HEK293 (cell line): ENCODE data around the gene CD55.

Source experiments
- CTCF ChIA-PET: fragments of 350-600 bp; formaldehyde crosslinking; extraction: SDS; loops from one replicate; lab custom pipeline; 2021; ENCODE audit warnings: antibody characterized with exemption; lab: Yijun Ruan, JAX
- POLR2A ChIA-PET: fragments of 300-600 bp; formaldehyde crosslinking; extraction: SDS; loops from one replicate; lab custom pipeline; 2020; ENCODE audit warnings: antibody characterized with exemption, inconsistent platforms; lab: Yijun Ruan, JAX
- H3K27ac ChIP-seq: fragments of 200-500 bp; sonication (Bioruptor generic); 2 replicates; pipeline ENCODE4 v1.5.1; 2014; ENCODE audit warnings: low read depth, low read length, control low read depth, inconsistent platforms; ENCODE audit errors: extremely low read depth
- H3K36me3 ChIP-seq, 2 experiments: fragments of 200-500 bp in 1 of 2; sonication (Bioruptor generic) in 1 of 2; 1 replicate in 1 of 2; 2 replicates in 1 of 2; pipeline ENCODE4 v1.5.1; 2014 to 2017; ENCODE audit warnings: inconsistent platforms in 2 of 2, low read length in 2 of 2; ENCODE audit not compliant: control insufficient read depth in 2 of 2, insufficient read depth in 1 of 2
- H3K4me1 ChIP-seq: fragments of 200-500 bp; sonication (Bioruptor generic); 2 replicates; pipeline ENCODE4 v1.5.1; 2014; ENCODE audit warnings: mild to moderate bottlenecking, low read length, inconsistent platforms; ENCODE audit not compliant: control insufficient read depth, insufficient read depth
- H3K4me3 ChIP-seq: 2 replicates; pipeline ENCODE4 v1.5.1; 2011; ENCODE audit warnings: low read depth, mild to moderate bottlenecking, control low read depth, low read length, moderate library complexity
- H3K9me3 ChIP-seq: fragments of 200-500 bp; sonication (Bioruptor generic); 2 replicates; pipeline ENCODE4 v1.5.1; 2014; ENCODE audit warnings: low read depth, low read length, inconsistent platforms; ENCODE audit not compliant: control insufficient read depth, insufficient read depth
- CTCF ChIP-seq: fragments of 450-650 bp; formaldehyde crosslinking; IDR thresholded peaks from 2 replicates; pipeline ENCODE4 v1.5.1; 2016; ENCODE audit warnings: missing biosample characterization, missing genetic modification characterization
- HOXC10 ChIP-seq: sonication (generic); formaldehyde crosslinking; IDR thresholded peaks from 2 replicates; pipeline ENCODE4 v1.8.1; 2023; ENCODE audit warnings: mild to moderate bottlenecking, missing genetic modification reagents
- OSR2 ChIP-seq: fragments of 450-650 bp; formaldehyde crosslinking; IDR thresholded peaks from 2 replicates; pipeline ENCODE4 v1.5.1; 2016; ENCODE audit warnings: missing biosample characterization, missing genetic modification characterization
- PATZ1 ChIP-seq: fragments of 450-650 bp; formaldehyde crosslinking; IDR thresholded peaks from 2 replicates; pipeline ENCODE4 v1.5.1; 2016; ENCODE audit warnings: missing biosample characterization, missing genetic modification characterization
- PRDM1 ChIP-seq: fragments of 450-650 bp; formaldehyde crosslinking; IDR thresholded peaks from 2 replicates; pipeline ENCODE4; 2016; ENCODE audit warnings: missing biosample characterization, missing genetic modification characterization
- SCRT1 ChIP-seq: fragments of 450-650 bp; formaldehyde crosslinking; IDR thresholded peaks from 2 replicates; pipeline ENCODE4 v1.5.1; 2016; ENCODE audit warnings: missing biosample characterization, missing genetic modification characterization, borderline replicate concordance
- SCRT2 ChIP-seq: fragments of 450-650 bp; formaldehyde crosslinking; IDR thresholded peaks from 2 replicates; pipeline ENCODE4 v1.5.1; 2016; ENCODE audit warnings: missing biosample characterization, missing genetic modification characterization
- SETDB1 ChIP-seq: IDR thresholded peaks from one replicate; pipeline ENCODE4 v1.6.1; 2017; ENCODE audit warnings: mild to moderate bottlenecking, low read length, moderate library complexity, mixed read lengths; ENCODE audit not compliant: insufficient read length
- TRIM28 ChIP-seq: IDR thresholded peaks from 2 replicates; pipeline ENCODE4 v1.6.1; 2011; ENCODE audit warnings: low read length, control low read depth, borderline replicate concordance
- ZBTB20 ChIP-seq: fragments of 450-650 bp; formaldehyde crosslinking; IDR thresholded peaks from 2 replicates; pipeline ENCODE4 v1.5.1; 2016; ENCODE audit warnings: missing biosample characterization, missing genetic modification characterization
- ZBTB44 ChIP-seq: fragments of 450-650 bp; IDR thresholded peaks from 2 replicates; pipeline ENCODE4 v1.5.1; 2018; ENCODE audit warnings: missing biosample characterization, mild to moderate bottlenecking, missing genetic modification characterization
- ZNF169 ChIP-seq: fragments of 450-650 bp; formaldehyde crosslinking; IDR thresholded peaks from 2 replicates; pipeline ENCODE4 v1.5.1; 2016; ENCODE audit warnings: missing biosample characterization, missing genetic modification characterization
- ZNF18 ChIP-seq: fragments of 450-650 bp; formaldehyde crosslinking; IDR thresholded peaks from 2 replicates; pipeline ENCODE4 v1.5.1; 2016; ENCODE audit warnings: missing biosample characterization, missing genetic modification characterization
- ZNF221 ChIP-seq: fragments of 450-650 bp; formaldehyde crosslinking; IDR thresholded peaks from 2 replicates; pipeline ENCODE4 v1.5.1; 2017; ENCODE audit warnings: missing biosample characterization, missing genetic modification characterization, borderline replicate concordance
- ZNF248 ChIP-seq: fragments of 450-650 bp; formaldehyde crosslinking; IDR thresholded peaks from 2 replicates; pipeline ENCODE4 v1.5.1; 2017; ENCODE audit warnings: missing biosample characterization, missing genetic modification characterization
- ZNF37A ChIP-seq: fragments of 450-650 bp; IDR thresholded peaks from 2 replicates; pipeline ENCODE4 v1.5.1; 2018; ENCODE audit warnings: missing biosample characterization, missing genetic modification characterization
- ZNF433 ChIP-seq: fragments of 450-650 bp; formaldehyde crosslinking; IDR thresholded peaks from 2 replicates; pipeline ENCODE4 v1.5.1; 2016; ENCODE audit warnings: missing biosample characterization, missing genetic modification characterization, low read depth
- ZNF555 ChIP-seq: fragments of 450-650 bp; formaldehyde crosslinking; conservative IDR thresholded peaks from 2 replicates; pipeline ENCODE4 v1.5.1; 2017; ENCODE audit warnings: missing biosample characterization, mild to moderate bottlenecking, missing genetic modification characterization, inconsistent platforms
- ZNF571 ChIP-seq: fragments of 450-650 bp; formaldehyde crosslinking; IDR thresholded peaks from 2 replicates; pipeline ENCODE4 v1.5.0; 2017; ENCODE audit warnings: missing biosample characterization, missing genetic modification characterization
- ZNF645 ChIP-seq: fragments of 450-650 bp; formaldehyde crosslinking; IDR thresholded peaks from 2 replicates; pipeline ENCODE4; 2016; ENCODE audit warnings: missing biosample characterization, missing genetic modification characterization
- ZNF664 ChIP-seq: fragments of 450-650 bp; formaldehyde crosslinking; IDR thresholded peaks from 2 replicates; pipeline ENCODE4 v1.5.1; 2016; ENCODE audit warnings: missing biosample characterization, missing genetic modification characterization
- ZNF692 ChIP-seq: fragments of 450-650 bp; formaldehyde crosslinking; IDR thresholded peaks from 2 replicates; pipeline ENCODE4 v1.5.1; 2016; ENCODE audit warnings: missing biosample characterization, missing genetic modification characterization
- ZNF707 ChIP-seq: fragments of 450-650 bp; formaldehyde crosslinking; IDR thresholded peaks from 2 replicates; pipeline ENCODE4 v1.5.1; 2016; ENCODE audit warnings: missing biosample characterization, missing genetic modification characterization
- ZNF837 ChIP-seq: fragments of 450-650 bp; formaldehyde crosslinking; IDR thresholded peaks from 2 replicates; pipeline ENCODE4 v1.5.1; 2016; ENCODE audit warnings: missing biosample characterization, missing genetic modification characterization

CD55 gene

GRCh38 chr1:207316141-207316540, 5.3 kb upstream of the CD55 start:
- no peak for TF ChIP-seq PATZ1
- TF ChIP-seq ZNF664 (tag by site-specific recombination): no peak
- TF ChIP-seq ZNF692 (tag by site-specific recombination): no peak
- TF ChIP-seq ZNF169: no peak
- TF ChIP-seq ZNF707 (tag by site-specific recombination): no peak
- TF ChIP-seq ZNF837 (tag by site-specific recombination): no peak
- no peak for TF ChIP-seq ZNF221 (tag by site-specific recombination)
- TF ChIP-seq ZNF18 (tag by site-specific recombination): no peak
- TF ChIP-seq, all 188 proteins: peak for 0
- H3K9me3 ChIP-seq: no peaks in the 10 kb centered on the region
- POLR2A ChIA-PET: no interaction called here
- CTCF ChIA-PET: no interaction called here
- H3K4me3 ChIP-seq: no peak overlapping the region
- no peak overlapping the region for H3K27ac ChIP-seq
- H3K36me3 ChIP-seq: no peaks in the 10 kb centered on the region
- H3K4me1 ChIP-seq: no peaks in the 10 kb centered on the region

- ChIA-PET POLR2A (no interaction called here), CTCF (no interaction called here)
- no peaks in the 10 kb centered on the region for H3K4me1 ChIP-seq
- H3K9me3 ChIP-seq: no peaks in the 10 kb centered on the region
- no peak overlapping the region for H3K27ac ChIP-seq
- no peak overlapping the region for H3K4me3 ChIP-seq
- H3K36me3 ChIP-seq: no peaks in the 10 kb centered on the region
- TF ChIP-seq ZNF37A (tag by site-specific recombination) (no peak), ZNF645 (no peak), SCRT1 (tag by site-specific recombination) (peak; percentile 53; the same call in 1 of the 2 replicates), PRDM1 (tag by site-specific recombination) (peak; percentile 67; the same call in 1 of the 2 replicates), SCRT2 (tag by site-specific recombination) (peak; percentile 88), ZBTB44 (tag by site-specific recombination) (no peak), SETDB1 (no peak), TRIM28 (no peak), ZNF433 (tag by site-specific recombination) (no peak), ZNF571 (tag by site-specific recombination) (no peak), CTCF (tag by site-specific recombination) (no peak), OSR2 (no peak), ZBTB20 (tag by site-specific recombination) (no peak), ZNF248 (tag by site-specific recombination) (no peak), ZNF692 (tag by site-specific recombination) (no peak), ZNF555 (no peak), HOXC10 (CRISPR knock-in tag) (no peak)
These were observed 4.7 kb upstream of the CD55 start for GRCh38 chr1:207316622-207317391.
